Right renal cortex interstitium (tissue), 3 donors: ENCODE measurements around the gene KLHL8. TPM values are rescaled to one million over a fixed set of nuclear protein-coding genes. Genes with fewer than 3 reads are reported as not detected.
"Not testable (repeated sequence)": the region's sequence is repeated elsewhere in the genome, so short reads cannot be mapped to it uniquely, and the experiment has no call there.

Source experiments
- DNase-seq, 3 donors: peaks; one replicate each; pipeline ENCODE4 v3.0.0-alpha.2; 2013; ENCODE audit warnings: low read depth in 3 of 3, low spot score in 2 of 3
- polyA plus RNA-seq, 3 donors: library from polyadenylated mRNA; unstranded; fragments of 120-200 nt; gene quantifications; one replicate each; pipeline ENCODE4 v1.2.1, GENCODE V29; 2013; ENCODE audit not compliant: insufficient read length in 3 of 3

The KLHL8 gene
- polyA plus RNA-seq, 3 donors, result 24.2 to 25.8 (median 24.7) TPM

GRCh38 chr4:87229979-87230378 lies 9.6 kb upstream of the KLHL8 start:
- DNase-seq, result no peak

- DNase-seq, result no peak
Measured at GRCh38 chr4:87228262-87228860, 7.9 kb upstream of the KLHL8 start.

- no peak for DNase-seq
Measured at GRCh38 chr4:87227751-87228151, 7.3 kb upstream of the KLHL8 start.

- no peak for DNase-seq
Measured at GRCh38 chr4:87225936-87226335, 5.5 kb upstream of the KLHL8 start.

- no peak for DNase-seq
Measured at GRCh38 chr4:87224141-87224923, 3.9 kb upstream of the KLHL8 start.

GRCh38 chr4:87219632-87220093 lies 755 bp downstream of the KLHL8 start:
- no peak for DNase-seq

- not testable (repeated sequence) for DNase-seq
Measured at GRCh38 chr4:87217235-87217763, 3.1 kb downstream of the KLHL8 start.

- no peak for DNase-seq
Measured at GRCh38 chr4:87216469-87216868, 3.9 kb downstream of the KLHL8 start.

GRCh38 chr4:87213421-87214075 lies 6.9 kb downstream of the KLHL8 start:
- no peak for DNase-seq

GRCh38 chr4:87211249-87211952 lies 9.0 kb downstream of the KLHL8 start:
- no peak for DNase-seq

- no peak for DNase-seq
Measured at GRCh38 chr4:87209696-87210095, 10.7 kb downstream of the KLHL8 start.

GRCh38 chr4:87209182-87209581 lies 11.2 kb downstream of the KLHL8 start:
- no peak for DNase-seq

GRCh38 chr4:87204559-87204958 lies 15.9 kb downstream of the KLHL8 start:
- no peak for DNase-seq

- DNase-seq, result no peak
Measured at GRCh38 chr4:87196927-87197326, 23.5 kb downstream of the KLHL8 start.

GRCh38 chr4:87196146-87196545 lies 24.3 kb downstream of the KLHL8 start:
- DNase-seq, result no peak

- DNase-seq, result no peak
Measured at GRCh38 chr4:87193958-87194675, 26.3 kb downstream of the KLHL8 start.

GRCh38 chr4:87192145-87192919 lies 28.1 kb downstream of the KLHL8 start:
- no peak for DNase-seq

- DNase-seq, result no peak
Measured at GRCh38 chr4:87188932-87189331, 31.5 kb downstream of the KLHL8 start.

- no peak for DNase-seq
Measured at GRCh38 chr4:87188048-87188447, 32.4 kb downstream of the KLHL8 start.
